OCI-LY7 (cell line): Measurements from ENCODE around the gene SNX2. TPM values are rescaled to one million over a fixed set of nuclear protein-coding genes. Genes with fewer than 3 reads are reported as not detected.

ENCODE experiments used
- BruUV-seq: library from RNA; stranded (reverse); fragments of 400-500 nt; replicated peaks from 2 replicates; lab custom pipeline; 2021; lab: Mats Ljungman, UMichigan
- CTCF ChIA-PET: fragments of 300-600 bp; sonication (Branson Sonifier 250); formaldehyde crosslinking; loops from one replicate; lab custom pipeline; 2022; ENCODE audit warnings: antibody characterized with exemption; ENCODE audit not compliant: unreplicated experiment; lab: Charles Lee
- POLR2A ChIA-PET: fragments of 300-600 bp; sonication (Branson Sonifier 250); formaldehyde crosslinking; loops from one replicate; lab custom pipeline; 2022; ENCODE audit warnings: antibody characterized with exemption; lab: Charles Lee
- DNase-seq: peaks from one replicate; pipeline ENCODE4 v3.0.0-alpha.2; 2015; ENCODE audit warnings: low spot score
- H2AFZ ChIP-seq: fragments of 200-600 bp; sonication (generic), shearing (Covaris generic); 2 replicates; pipeline ENCODE4 v1.6.1; 2014; ENCODE audit warnings: mild to moderate bottlenecking, antibody characterized with exemption, low read length, moderate library complexity
- H3K27ac ChIP-seq: fragments of 200-600 bp; sonication (generic); 2 replicates; pipeline ENCODE4 v1.5.1; 2014; ENCODE audit warnings: mixed run types, low read depth, mild to moderate bottlenecking, moderate library complexity, low read length, inconsistent platforms; ENCODE audit not compliant: poor library complexity, severe bottlenecking
- H3K36me3 ChIP-seq: fragments of 200-600 bp; sonication (generic); 2 replicates; pipeline ENCODE4 v1.6.1; 2014; ENCODE audit warnings: mild to moderate bottlenecking, antibody characterized with exemption, low read length, moderate library complexity, mixed read lengths; ENCODE audit not compliant: insufficient read depth
- H3K4me1 ChIP-seq: fragments of 200-600 bp; sonication (generic); 2 replicates; pipeline ENCODE4 v1.5.1; 2014; ENCODE audit warnings: mild to moderate bottlenecking, low read length; ENCODE audit not compliant: insufficient read depth, poor library complexity, severe bottlenecking
- H3K4me2 ChIP-seq: fragments of 200-600 bp; sonication (generic); 2 replicates; pipeline ENCODE4 v1.6.1; 2014; ENCODE audit warnings: mild to moderate bottlenecking, low read length
- H3K4me3 ChIP-seq: fragments of 200-600 bp; sonication (generic); 2 replicates; pipeline ENCODE4 v1.5.1; 2014; ENCODE audit warnings: mild to moderate bottlenecking, low read depth, low read length; ENCODE audit not compliant: poor library complexity, severe bottlenecking
- H3K79me2 ChIP-seq: fragments of 200-600 bp; sonication (generic); 2 replicates; pipeline ENCODE4 v1.6.1; 2016; ENCODE audit warnings: low read depth, mild to moderate bottlenecking, low read length, moderate library complexity, mixed read lengths; ENCODE audit not compliant: insufficient read depth
- H3K9me2 ChIP-seq: fragments of 200-600 bp; sonication (generic); 2 replicates; pipeline ENCODE4 v1.6.1; 2016; ENCODE audit warnings: mild to moderate bottlenecking, low read length, mixed read lengths; ENCODE audit not compliant: insufficient read depth
- H3K9me3 ChIP-seq: fragments of 200-600 bp; sonication (generic); 2 replicates; pipeline ENCODE4 v1.6.1; 2014; ENCODE audit warnings: mild to moderate bottlenecking, mixed run types, low read length, mixed read lengths
- H4K20me1 ChIP-seq: fragments of 200-600 bp; sonication (generic); 2 replicates; pipeline ENCODE4 v1.6.1; 2014; ENCODE audit warnings: mild to moderate bottlenecking, antibody characterized with exemption, low read length, moderate library complexity, mixed read lengths; ENCODE audit not compliant: insufficient read depth
- CTCF ChIP-seq: fragments of 200-600 bp; sonication (generic); conservative IDR thresholded peaks from 2 replicates; pipeline ENCODE4 v1.5.1; 2014; ENCODE audit warnings: mild to moderate bottlenecking, antibody characterized with exemption, low read length, moderate library complexity, mixed read lengths
- EZH2phosphoT487 ChIP-seq: fragments of 200-600 bp; sonication (generic); IDR thresholded peaks from 2 replicates; pipeline ENCODE4 v1.6.1; 2018; ENCODE audit warnings: low read depth, borderline replicate concordance, mild to moderate bottlenecking, mixed run types, antibody characterized with exemption, low read length, moderate library complexity, mixed read lengths
- intact Hi-C: fragments of 100-400 bp; cut with micrococcal nuclease; formaldehyde crosslinking; loops from one replicate; pipeline ENCODE4 v1.10.0; 2022; ENCODE audit not compliant: unreplicated experiment
- total RNA-seq, 2 experiments: library from RNA; depleted of rRNA in 1 of 2; stranded (reverse); fragments of >200 nt in 1 of 2; shearing (Covaris generic) in 1 of 2; gene quantifications; 2 replicates each; pipeline ENCODE4 v1.2.3, GENCODE V29; 2014 to 2022

Gene SNX2
- total RNA-seq, 2 experiments from 2014 or later, result 47.1 to 78.3 TPM

GRCh38 chr5:122877518-122877917 is 102.6 kb downstream of the SNX2 start:
- no peaks in the 10 kb centered on the region for H3K79me2 ChIP-seq
- no peak overlapping the region for H3K4me3 ChIP-seq
- peaks cover 8% of the 10 kb centered on the region for H3K4me1 ChIP-seq
- ChIA-PET POLR2A (interaction anchor here (1.1 kb wide), 1 partner anchor 37 kb away, joined by 3 read pairs; no protein-coding TSS in a partner anchor), CTCF (no interaction called here)
- H3K9me3 ChIP-seq, result no peaks in the 10 kb centered on the region
- no peaks in the 10 kb centered on the region for H4K20me1 ChIP-seq
- no peak for TF ChIP-seq EZH2phosphoT487
- no peak for TF ChIP-seq CTCF
- no TSS peak for BruUV-seq
- H3K36me3 ChIP-seq, result no peaks in the 10 kb centered on the region
- intact Hi-C loops, result no loop called here
- H3K4me2 ChIP-seq, result no peak overlapping the region
- no peaks in the 10 kb centered on the region for H3K9me2 ChIP-seq
- no peak overlapping the region for H2AFZ ChIP-seq
- H3K27ac ChIP-seq, result no peak overlapping the region
- DNase-seq, result peak; percentile 33

DNA sequence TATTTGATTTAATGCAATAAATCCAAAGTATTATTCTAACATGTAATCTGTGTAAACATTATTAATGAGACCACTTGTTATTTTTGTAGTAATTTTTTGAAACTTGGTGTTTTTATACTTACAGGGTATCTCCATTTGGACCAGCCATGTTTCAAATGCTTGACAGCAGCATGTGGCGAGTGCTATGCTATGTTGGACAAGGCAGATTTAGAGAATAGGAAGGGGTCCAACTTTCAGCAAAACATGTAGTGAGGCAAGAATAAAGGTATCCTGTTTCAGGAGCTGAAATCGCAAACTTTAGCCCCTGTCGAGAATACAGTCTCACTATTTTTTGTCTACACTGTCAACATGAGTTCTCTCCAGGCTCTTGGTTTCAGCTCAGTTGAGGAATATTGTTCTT is 104.2 kb downstream of the SNX2 start:
- POLR2A ChIA-PET, result interaction anchor here (0.7 to 1.0 kb wide), 2 partner anchors 10 to 888 kb away, joined by 3 to 4 read pairs; no protein-coding TSS in a partner anchor
- no peak overlapping the region for H3K4me2 ChIP-seq
- CTCF ChIA-PET, result no interaction called here
- no peaks in the 10 kb centered on the region for H3K79me2 ChIP-seq
- no peaks in the 10 kb centered on the region for H3K9me2 ChIP-seq
- no peak for DNase-seq
- intact Hi-C loops, result no loop called here
- TF ChIP-seq EZH2phosphoT487, result no peak
- TF ChIP-seq CTCF, result no peak
- no TSS peak for BruUV-seq
- no peak overlapping the region for H2AFZ ChIP-seq
- no peaks in the 10 kb centered on the region for H4K20me1 ChIP-seq
- no peak overlapping the region for H3K27ac ChIP-seq
- H3K9me3 ChIP-seq, result no peaks in the 10 kb centered on the region
- H3K36me3 ChIP-seq, result no peaks in the 10 kb centered on the region
- H3K4me1 ChIP-seq, result peaks cover 8% of the 10 kb centered on the region
- no peak overlapping the region for H3K4me3 ChIP-seq

Other genes starting within 250 kb of the SNX2 start
- 5.7 and 6.9 TPM in 2 replicates for gene SNX24, start 70.5 kb downstream of the SNX2 start, total RNA-seq (2014; rRNA removed; shearing (Covaris generic))
- 14.5 and 19.6 TPM in 2 replicates for gene SNX24, start 70.5 kb downstream of the SNX2 start, total RNA-seq (2022)